Activated T-helper 1 cell treated with Interleukin-2 at 50 U/mL for 16 hours (primary cell): ENCODE data around the gene SNX14.
"Not testable (repeated sequence)": the region's sequence is repeated elsewhere in the genome, so short reads cannot be mapped to it uniquely, and the experiment has no call there.

Experiments used
- DNase-seq: peaks from one replicate; pipeline ENCODE4 v3.0.0-alpha.2; 2020; ENCODE audit warnings: low read depth

Gene SNX14

DNA sequence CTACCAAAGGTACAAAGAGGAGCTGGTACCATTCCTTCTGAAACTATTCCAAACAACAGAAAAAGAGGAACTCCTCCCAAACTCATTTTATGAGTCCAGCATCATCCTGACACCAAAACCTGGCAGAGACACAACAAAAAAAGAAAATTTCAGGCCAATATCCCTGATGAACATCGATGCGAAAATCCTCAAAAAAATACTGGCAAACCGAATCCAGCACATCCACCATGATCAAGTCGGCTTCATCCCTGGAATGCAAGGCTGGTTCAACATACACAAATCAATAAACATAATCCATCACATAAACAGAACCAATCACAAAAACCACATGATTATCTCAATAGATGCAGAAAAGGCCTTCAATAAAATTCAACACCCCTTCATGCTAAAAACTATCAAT is 10.8 kb downstream of the SNX14 start:
- not testable (repeated sequence) for DNase-seq

DNA sequence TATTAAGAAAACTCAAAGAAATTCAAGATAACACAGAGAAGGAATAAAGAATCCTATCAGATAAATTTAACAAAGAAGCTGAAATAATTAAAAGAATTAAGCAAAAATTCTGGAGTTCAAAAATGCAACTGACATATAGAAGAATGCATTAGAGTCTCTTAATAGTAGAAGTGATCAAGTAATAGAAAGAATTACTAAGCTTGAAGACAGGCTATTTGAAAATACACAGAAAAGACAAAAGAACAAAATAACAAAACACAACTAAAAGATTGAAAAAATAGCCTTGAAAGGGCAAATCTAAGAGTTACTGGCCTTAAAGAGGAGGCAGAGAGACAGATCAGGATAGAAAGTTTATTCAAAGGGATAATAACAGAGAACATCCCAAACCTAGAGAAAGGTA is 12.1 kb downstream of the SNX14 start:
- no peak for DNase-seq

GRCh38 chr6:85580878-85581267 is 12.8 kb downstream of the SNX14 start:
- no peak for DNase-seq

GRCh38 chr6:85580118-85580877 is 13.4 kb downstream of the SNX14 start:
- DNase-seq = no peak

DNA sequence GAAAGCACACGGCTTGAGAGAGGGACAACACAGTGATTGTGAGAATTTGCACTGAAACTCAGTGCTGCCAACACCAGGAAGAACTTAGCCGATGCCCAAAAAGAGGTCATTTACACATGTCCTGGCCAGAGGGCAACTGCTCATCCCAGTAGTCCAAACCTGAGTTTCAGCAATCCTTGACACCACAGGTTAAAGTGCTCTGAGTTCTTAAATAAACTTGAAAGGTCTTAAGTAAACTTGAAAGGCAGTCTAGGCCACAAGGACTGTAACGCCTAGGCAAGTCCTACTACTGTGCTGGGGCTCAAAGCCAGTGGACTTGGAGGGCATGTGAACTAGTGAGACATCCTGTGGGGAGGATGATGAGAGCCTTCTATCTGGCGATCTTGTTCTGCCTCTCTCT is 14.1 kb downstream of the SNX14 start:
- DNase-seq = no peak

DNA sequence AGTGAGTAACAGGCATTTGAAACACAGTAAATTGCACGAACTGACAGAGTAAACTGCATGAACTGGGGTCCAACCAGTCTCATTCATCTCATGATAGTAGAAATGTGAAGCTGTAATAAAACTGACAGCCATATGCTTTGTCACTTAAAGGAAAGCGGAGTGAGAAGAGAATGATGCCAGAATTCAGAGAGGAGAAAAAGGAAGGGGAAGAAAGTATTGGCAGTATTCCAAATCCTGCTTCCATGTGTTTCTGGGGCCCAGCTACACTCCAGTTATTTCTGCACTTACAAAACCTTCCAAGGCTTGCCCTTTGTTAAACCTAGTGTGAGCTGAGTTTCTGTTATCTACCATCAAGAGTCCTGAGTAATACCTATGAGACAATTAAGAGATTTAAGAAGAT is 17.2 kb downstream of the SNX14 start:
- DNase-seq = no peak

- DNase-seq = no peak
These were observed 18.6 kb downstream of the SNX14 start for GRCh38 chr6:85574932-85575598.

DNA sequence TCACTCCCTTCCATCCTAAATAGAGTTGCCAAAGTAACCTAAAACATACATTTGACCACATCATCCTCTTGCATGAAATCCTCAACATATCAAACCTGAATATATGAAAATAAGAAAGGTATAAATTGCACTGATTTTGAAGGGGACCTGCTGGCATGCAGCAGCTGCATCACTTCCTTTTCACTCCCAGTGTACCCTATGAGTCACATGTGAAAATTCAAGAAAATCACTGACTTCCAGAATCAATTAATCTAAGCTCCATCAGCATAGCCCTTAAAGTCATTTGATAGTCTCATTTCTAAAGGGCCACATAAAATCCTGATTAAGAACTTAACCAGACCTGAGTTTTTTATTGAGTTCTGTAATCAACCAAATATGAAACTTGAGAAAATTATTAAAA is 24.3 kb downstream of the SNX14 start:
- DNase-seq = no peak

DNA sequence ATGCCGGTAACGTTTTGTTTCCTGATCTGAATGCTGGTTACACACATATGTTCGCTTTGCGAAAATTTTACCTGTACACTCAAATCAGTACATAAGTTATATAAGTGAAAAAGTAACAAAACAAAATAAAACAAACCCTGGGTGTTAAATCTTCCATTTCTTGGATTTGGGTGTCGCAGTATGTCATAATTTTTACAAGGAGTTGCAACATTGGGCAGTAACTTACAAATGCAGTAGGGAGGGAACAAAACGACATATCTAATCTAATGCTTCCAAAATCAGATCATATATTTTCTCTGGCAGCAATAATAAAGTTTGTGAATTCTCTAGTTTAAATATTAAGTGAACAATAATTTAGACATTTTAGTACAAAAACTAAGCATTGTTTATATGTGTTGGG is 25.2 kb downstream of the SNX14 start:
- no peak for DNase-seq

DNA sequence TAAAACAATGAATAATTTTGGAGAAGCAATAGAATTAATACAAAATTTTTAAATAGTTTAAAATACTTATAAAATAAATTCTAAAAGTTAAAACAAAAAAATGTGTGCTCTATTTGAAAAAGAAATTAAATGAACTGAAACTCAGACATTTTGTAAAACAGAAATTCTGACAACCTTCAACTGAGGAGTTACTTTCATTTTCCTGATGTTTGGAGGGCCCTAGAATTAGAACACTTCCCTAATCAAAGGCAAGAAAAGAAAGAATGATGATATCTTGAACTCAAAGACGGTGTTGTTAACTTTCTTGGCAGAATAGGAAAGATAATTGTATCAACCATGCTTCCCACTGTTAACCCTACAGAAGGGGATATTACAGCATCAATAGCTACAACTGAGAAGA is 27.9 kb downstream of the SNX14 start:
- no peak for DNase-seq

DNA sequence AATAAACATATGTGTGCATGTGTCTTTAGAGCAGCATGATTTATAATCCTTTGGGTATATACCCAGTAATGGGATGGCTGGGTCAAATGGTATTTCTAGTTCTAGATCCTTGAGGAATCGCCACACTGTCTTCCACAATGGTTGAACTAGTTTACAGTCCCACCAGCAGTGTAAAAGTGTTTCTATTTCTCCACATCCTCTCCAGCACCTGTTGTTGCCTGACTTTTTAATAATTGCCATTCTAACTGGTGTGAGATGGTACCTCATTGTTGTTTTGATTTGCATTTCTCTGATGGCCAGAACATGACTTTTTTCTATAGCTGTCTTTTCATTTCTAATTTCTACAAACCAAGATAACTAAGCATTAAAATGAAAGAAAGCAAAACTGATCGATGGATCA is 29.4 kb downstream of the SNX14 start:
- DNase-seq = not testable (repeated sequence)

DNA sequence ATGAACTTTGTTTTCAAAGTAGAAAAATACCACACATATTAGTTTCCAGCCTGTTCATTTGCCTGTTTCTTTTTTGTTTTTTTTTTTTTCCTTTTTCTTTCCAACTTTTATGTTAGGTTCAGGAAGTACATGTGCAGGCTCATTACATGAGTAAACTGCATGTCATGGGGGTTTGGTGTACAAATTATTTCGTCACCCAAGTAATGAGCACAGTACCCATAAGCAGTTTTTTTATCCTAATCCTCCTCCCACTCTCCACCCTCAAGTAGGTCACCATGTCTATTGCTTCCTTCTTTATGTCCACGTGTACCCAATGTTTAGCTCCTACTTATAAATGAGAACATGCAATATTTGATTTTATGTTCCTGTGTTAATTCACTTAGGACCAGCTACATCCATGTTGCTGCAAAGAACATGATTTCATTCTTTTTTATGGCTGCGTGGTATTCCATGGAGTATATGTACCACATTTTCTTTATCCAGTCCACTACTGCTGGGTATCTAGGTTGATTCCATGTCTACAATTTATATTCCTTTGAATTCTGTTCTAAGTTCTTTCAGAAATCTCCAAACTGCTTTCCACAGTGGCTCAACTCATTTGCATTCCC is 31.8 kb downstream of the SNX14 start:
- no peak for DNase-seq

GRCh38 chr6:85556992-85557668 is 36.5 kb downstream of the SNX14 start:
- DNase-seq = no peak

- DNase-seq = no peak
These were observed 41.0 kb downstream of the SNX14 start for GRCh38 chr6:85552652-85553051.

- no peak for DNase-seq
These were observed 42.4 kb downstream of the SNX14 start for GRCh38 chr6:85551264-85551663.

DNA sequence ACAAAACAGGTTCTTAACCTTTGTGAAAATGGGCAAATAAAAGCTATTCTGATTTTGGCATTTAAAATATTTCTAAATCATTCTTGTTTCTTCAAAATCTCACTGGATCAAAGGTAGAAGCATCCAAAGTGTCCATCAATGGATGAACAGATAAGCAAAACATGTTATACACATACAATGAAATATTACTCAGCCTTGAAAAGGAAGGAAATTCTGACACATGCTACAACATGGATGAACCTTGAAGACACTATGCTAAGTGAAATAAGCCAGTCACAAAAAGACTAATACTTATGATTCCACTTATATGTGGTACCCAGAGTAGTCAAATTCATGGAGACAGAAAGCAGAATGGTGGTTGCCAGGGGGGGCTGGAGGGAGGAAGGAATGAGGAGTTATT is 45.9 kb downstream of the SNX14 start:
- no peak for DNase-seq

DNA sequence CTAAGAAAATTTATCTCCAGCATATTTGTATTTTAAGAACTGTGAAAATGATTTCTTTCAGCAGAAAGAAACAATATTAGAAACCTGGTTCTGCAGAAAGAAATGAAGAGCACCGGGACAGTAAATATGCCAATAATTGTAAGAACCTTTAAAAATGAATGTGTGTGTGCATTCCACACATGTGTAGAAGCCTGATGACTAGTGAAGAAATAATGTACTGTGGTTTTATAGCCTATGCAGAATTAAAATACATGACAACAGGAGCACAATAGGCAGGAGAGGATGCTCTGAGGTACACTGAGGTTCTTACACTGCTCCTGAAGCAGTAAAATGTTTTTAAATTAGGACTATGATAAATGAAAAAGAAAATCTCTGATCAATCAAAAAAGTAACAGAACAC is 48.9 kb downstream of the SNX14 start:
- DNase-seq = no peak

DNA sequence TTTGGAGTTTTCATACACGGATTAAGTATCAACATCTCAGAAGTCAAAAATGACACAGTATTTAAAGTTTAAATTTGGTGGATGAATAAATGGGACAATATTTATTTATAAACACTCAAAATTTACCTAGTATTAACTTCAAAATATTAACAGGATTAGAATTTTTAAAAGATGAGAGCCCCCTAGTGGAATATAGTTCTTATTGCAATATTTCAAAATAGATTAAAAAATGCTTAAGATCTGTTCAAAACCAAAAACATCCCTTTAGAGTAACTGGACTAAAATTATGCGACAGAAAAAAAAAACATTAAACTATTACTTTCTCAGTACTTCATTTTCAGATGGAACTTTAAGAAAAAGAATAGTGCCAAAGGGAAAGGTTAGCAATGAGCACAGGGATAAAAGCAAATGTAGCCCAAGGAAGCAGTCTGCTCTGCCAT is 56.6 kb downstream of the SNX14 start:
- DNase-seq = no peak

GRCh38 chr6:85524281-85524680 is 69.4 kb downstream of the SNX14 start:
- not testable (repeated sequence) for DNase-seq

DNA sequence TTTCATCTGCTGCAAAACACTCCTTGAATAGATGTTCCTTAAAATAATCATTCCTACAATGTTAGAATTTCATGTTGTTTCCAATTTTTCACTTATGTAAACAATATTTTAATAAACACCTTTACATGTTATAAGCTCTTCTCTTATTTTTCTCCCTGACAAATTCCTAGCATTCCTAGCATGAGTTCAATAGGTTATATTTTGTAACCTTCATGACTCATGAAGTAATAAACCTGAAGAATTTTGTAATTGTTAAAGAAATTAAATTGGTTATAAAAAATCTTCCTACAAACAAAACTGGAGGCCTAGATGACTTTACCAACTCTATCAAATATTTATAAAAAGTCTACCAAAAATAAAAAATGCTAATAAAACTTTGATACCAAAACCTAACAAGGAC is 77.5 kb downstream of the SNX14 start:
- DNase-seq = no peak

GRCh38 chr6:85506441-85507093 is 87.1 kb downstream of the SNX14 start:
- no peak for DNase-seq

- no peak for DNase-seq
These were observed 94.9 kb downstream of the SNX14 start for GRCh38 chr6:85498596-85499258.
